AG09319 (cell line): ENCODE measurements around the gene KRT33A.

Experiments used
- DNase-seq: peaks from one replicate; pipeline ENCODE4 v3.0.0-alpha.2; 2010; ENCODE audit warnings: low read depth; ENCODE audit errors: extremely low read depth
- TF ChIP-seq, protein P1 (sequence below): IDR thresholded peaks from 2 replicates; pipeline ENCODE4 v1.5.1; 2011; ENCODE audit warnings: low read depth, mild to moderate bottlenecking, inconsistent platforms, low read length, moderate library complexity

KRT33A gene

DNA sequence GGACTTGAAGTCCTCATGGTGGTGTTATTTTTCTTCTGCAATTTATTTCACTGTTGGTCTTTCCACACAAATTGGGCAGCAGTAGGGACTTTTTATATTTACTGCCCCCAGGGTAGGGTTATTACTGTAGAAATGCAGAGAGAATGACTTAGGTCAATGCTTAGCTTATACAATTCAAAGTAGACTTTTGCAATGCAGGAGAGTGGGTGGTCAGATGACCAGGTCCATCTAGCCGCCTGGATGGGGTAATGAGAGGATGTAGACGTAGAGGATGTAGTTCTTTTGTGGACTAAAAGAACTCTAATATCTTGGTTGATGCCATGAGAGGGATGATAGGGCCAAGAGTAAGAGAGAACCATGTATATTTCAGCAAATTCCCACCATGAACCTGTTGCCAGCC lies 32.4 kb downstream of the KRT33A start:
- no peak for DNase-seq
- TF ChIP-seq, protein P1, sequence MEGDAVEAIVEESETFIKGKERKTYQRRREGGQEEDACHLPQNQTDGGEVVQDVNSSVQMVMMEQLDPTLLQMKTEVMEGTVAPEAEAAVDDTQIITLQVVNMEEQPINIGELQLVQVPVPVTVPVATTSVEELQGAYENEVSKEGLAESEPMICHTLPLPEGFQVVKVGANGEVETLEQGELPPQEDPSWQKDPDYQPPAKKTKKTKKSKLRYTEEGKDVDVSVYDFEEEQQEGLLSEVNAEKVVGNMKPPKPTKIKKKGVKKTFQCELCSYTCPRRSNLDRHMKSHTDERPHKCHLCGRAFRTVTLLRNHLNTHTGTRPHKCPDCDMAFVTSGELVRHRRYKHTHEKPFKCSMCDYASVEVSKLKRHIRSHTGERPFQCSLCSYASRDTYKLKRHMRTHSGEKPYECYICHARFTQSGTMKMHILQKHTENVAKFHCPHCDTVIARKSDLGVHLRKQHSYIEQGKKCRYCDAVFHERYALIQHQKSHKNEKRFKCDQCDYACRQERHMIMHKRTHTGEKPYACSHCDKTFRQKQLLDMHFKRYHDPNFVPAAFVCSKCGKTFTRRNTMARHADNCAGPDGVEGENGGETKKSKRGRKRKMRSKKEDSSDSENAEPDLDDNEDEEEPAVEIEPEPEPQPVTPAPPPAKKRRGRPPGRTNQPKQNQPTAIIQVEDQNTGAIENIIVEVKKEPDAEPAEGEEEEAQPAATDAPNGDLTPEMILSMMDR, result no peak

DNA sequence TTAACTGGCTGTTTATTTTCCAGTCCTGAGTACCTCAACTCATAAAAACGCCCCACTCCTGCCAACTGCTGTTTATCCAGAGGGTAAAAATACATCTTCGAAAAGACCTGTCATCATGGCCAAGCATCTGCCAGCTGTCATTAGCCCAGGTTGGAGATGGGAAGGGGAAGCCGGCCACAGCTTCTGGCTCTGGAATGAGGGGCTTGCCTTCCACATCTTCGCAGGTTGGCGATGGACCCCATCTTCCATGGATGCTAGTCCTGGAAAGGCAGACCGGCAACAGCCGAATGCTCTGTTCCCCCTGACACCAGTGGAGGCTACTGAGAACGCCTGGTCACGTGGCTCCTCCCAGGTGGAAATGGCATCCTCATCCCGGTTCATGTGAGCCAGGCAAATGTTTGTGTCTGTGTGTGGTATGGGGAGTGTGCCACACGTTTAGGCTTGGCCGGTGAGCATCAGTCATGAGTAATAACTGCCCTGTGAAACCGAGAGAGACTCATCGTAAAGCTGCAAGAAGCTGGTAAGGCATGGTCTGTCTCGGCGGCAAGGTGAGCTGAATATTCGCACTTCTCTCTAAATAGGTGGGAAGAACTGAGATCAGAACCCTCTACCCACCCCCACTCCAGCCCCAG lies 34.7 kb downstream of the KRT33A start:
- no peak for DNase-seq
- TF ChIP-seq, protein P1, result no peak

DNA sequence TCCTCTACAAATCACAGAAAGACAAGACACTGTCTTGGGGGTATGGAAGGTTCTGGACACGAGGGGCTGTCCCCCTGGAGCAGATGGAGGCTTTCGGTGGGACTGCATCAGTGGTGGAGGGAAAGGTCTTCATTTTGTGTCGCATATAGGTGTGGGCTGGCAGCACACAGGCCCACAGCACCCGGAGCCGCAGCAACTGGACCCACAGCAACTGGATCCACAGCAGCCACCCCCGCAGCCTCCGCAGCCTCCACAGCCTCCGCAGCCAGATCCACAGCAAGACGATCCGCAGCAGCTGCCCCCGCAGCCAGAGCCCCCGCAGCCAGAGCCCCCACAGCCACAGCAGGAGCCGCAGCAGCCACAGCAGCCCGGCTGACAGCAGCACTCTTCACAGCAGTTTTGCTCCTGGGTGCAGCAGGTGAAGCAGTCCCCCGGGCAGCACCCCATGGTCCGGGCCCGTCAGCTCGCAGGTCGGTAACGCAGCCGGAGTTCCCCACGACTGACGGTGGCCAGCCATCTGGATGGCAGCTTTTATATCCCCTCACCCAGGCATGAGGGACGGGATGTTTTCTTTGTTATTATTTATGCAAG lies 35.3 kb downstream of the KRT33A start, which contains the start of gene KRTAP17-1:
KRTAP17-1 (minus strand) TSS at position 507 of the 591 bp plus-strand sequence; CDS start at position 447, 60 bp downstream.
- no peak for DNase-seq
- TF ChIP-seq, protein P1, result no peak

DNA sequence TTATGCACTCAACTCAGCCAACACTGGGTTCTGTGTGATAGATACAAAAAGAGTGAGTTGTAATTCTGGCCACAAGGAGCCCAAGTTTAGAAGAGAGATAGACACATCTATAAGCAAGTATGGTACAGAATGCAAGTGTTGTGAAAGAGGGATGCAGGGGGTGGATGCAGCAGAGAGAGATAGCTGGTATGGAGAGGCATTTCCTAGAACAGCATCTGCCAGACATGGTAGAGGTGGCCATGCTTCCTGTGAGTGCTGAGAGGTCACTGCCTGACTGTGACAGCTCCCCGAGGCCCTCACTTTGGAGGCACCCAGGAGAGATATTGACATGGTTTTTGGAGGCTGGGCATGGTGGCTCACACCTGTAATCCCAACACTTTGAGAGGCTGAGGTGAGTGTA lies 39.5 kb downstream of the KRT33A start:
- no peak for DNase-seq
- TF ChIP-seq, protein P1, result no peak

DNA sequence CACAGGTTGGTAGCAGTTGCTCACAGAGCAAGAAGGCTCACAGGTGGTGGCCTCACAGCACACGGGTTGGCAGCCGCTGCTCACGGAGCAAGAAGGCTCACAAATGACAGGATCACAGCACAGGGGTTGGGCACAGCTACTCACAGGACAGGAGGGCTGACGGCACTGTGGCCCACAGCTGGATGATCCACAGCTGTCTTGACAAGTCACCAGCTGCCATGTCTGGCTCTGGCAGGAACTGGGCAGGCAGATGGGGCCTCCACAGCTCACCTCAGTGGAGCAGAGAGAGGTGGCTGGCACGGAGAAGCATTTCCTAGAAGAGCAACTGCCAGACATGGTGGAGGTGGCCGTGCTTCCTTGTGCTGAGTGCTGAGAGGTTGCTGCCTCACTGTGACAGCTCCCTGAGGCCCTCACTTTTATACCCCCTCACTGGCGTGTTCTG lies 41.7 kb downstream of the KRT33A start, which contains the start of gene KRTAP16-1:
KRTAP16-1 (minus strand) TSS at position 392 of the 442 bp plus-strand sequence; CDS start at position 336, 56 bp downstream.
- TF ChIP-seq, protein P1, result no peak
- DNase-seq, result no peak

DNA sequence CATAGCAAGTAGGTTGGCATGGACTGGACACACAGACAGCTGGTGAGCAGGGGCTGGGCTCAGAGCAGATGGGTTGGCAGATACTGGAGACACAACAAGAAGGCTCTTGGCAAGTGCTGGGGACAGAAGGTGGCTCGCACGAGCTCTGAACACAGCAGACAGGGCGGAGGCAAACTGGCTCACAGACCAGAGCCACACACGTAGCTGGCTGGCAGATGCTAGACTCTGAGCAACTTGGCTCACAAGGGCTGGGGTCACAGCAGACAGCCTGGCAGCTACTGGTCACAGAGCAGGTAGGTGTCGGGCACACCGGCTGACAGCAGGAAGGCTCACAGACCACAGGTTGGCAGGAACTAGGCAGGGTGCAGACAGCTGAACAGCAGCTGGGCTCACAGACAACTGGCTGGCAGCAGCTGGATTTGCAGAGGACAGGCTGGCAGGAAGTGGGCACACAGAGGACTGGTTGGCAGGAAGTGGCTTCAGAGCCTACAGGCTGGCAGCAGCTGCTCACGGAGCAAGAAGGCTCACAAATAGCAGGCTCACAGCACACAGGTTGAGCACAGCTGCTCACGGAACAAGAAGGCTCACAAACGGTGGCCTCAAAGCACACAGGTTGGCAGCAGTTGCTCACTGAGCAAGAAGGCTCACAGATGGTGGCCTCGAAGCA lies 42.2 kb downstream of the KRT33A start:
- TF ChIP-seq, protein P1, result no peak
- no peak for DNase-seq

DNA sequence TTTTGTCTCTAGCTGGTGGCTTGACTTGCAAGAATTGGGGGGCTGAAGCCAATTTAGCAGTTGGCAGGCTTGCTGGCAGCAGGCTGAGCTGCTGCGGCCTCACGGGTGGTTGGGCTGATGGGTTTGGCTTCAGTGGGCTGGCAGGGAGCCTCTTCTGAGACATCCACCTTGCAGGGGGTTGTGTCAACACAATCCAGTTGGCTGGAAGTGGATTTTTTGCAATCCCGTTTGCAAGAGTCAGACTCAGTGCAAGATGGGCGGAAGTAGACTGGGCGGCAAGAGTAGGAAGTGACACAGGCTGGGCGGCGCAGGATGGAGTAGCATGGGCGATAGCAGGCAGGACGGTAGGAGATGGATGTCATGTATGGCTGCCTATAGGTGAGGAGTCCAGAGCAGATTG lies 43.0 kb downstream of the KRT33A start:
- DNase-seq, result no peak
- TF ChIP-seq, protein P1, result no peak
